A549 (cell line): ENCODE measurements around the gene AP5B1. TPM values are rescaled to one million over a fixed set of nuclear protein-coding genes. Genes with fewer than 3 reads are reported as not detected.

ENCODE experiments used
- ATAC-seq, 2 experiments: fragments of 200-7000 bp in 1 of 2; fragments of >200 bp in 1 of 2; cut with Nextera tagmentation in 1 of 2; cut with Tn5 transposase in 1 of 2; 3 replicates each; pipeline versions ENCODE4 v1.8.0 to v1.9.1; 2018 to 2020; ENCODE audit warnings: mild to moderate bottlenecking in 1 of 2, moderate library complexity in 1 of 2
- CTCF ChIA-PET: fragments of 300-600 bp; sonication (Branson Sonifier 250); formaldehyde crosslinking; extraction: SDS; loops from one replicate; lab custom pipeline; 2021; ENCODE audit warnings: antibody characterized with exemption, inconsistent platforms; lab: Yijun Ruan, JAX
- POLR2A ChIA-PET: fragments of 350-600 bp; formaldehyde crosslinking; extraction: SDS; loops from one replicate; lab custom pipeline; 2021; ENCODE audit warnings: antibody characterized with exemption, inconsistent platforms; lab: Yijun Ruan, JAX
- DNase-seq, 2 experiments: peaks; one replicate each; pipeline versions ENCODE4 v3.0.0 to v3.0.0-alpha.2; 2011 to 2016; ENCODE audit warnings: low read depth in 1 of 2, low spot score in 1 of 2
- FAIRE-seq: peaks from 2 replicates; lab custom pipeline; 2011; peaks lifted over from hg19 to GRCh38; lab: Jason Lieb, UNC
- H3K27ac ChIP-seq, 2 experiments: fragments of >200 bp; sonication (Bioruptor Twin); formaldehyde crosslinking; 3 replicates each; pipeline ENCODE4 v1.5.1; 2016 to 2017
- H3K4me1 ChIP-seq: fragments of >200 bp; sonication (Bioruptor Twin); formaldehyde crosslinking; 3 replicates; pipeline ENCODE4 v1.6.1; 2016
- H3K4me2 ChIP-seq: fragments of >200 bp; sonication (Bioruptor Twin); formaldehyde crosslinking; 3 replicates; pipeline ENCODE4 v1.6.1; 2016
- H3K4me3 ChIP-seq: fragments of >200 bp; sonication (Bioruptor Twin); formaldehyde crosslinking; 3 replicates; pipeline ENCODE4 v1.5.1; 2016
- H3K9me3 ChIP-seq: fragments of >200 bp; sonication (Bioruptor Twin); formaldehyde crosslinking; 3 replicates; pipeline ENCODE4 v1.6.1; 2016
- ATOH8 ChIP-seq: fragments of 250-450 bp; sonication (Bioruptor Pico); IDR thresholded peaks from 2 replicates; pipeline ENCODE4 v1.5.0; 2020; ENCODE audit warnings: low read depth, mild to moderate bottlenecking, moderate library complexity
- CBX2 ChIP-seq: fragments of 200-600 bp; sonication (generic); IDR thresholded peaks from 2 replicates; pipeline ENCODE4 v1.6.1; 2016; ENCODE audit warnings: low read depth, mild to moderate bottlenecking, borderline replicate concordance
- CBX8 ChIP-seq: fragments of 200-600 bp; sonication (generic); IDR thresholded peaks from 2 replicates; pipeline ENCODE4 v1.6.1; 2016
- CEBPB ChIP-seq, 2 experiments: fragments of >200 bp in 1 of 2; sonication (Bioruptor Twin) in 1 of 2; formaldehyde crosslinking in 1 of 2; IDR thresholded peaks; 2 replicates each; pipeline ENCODE4 v1.6.1; 2012 to 2016
- CHD2 ChIP-seq: fragments of 150-350 bp; IDR thresholded peaks from 2 replicates; pipeline ENCODE4 v1.6.1; 2014; ENCODE audit warnings: low read length; ENCODE audit not compliant: partially characterized antibody
- CHD4 ChIP-seq: fragments of 200-600 bp; sonication (generic); IDR thresholded peaks from 2 replicates; pipeline ENCODE4 v1.6.1; 2016; ENCODE audit warnings: antibody characterized with exemption, mild to moderate bottlenecking, borderline replicate concordance
- CTCF ChIP-seq: fragments of >200 bp; sonication (Bioruptor Twin); formaldehyde crosslinking; IDR thresholded peaks from 3 replicates; pipeline ENCODE4 v1.5.1; 2016
- ELK1 ChIP-seq: fragments of 150-350 bp; IDR thresholded peaks from 2 replicates; pipeline ENCODE4 v1.6.1; 2014; ENCODE audit warnings: low read depth, mild to moderate bottlenecking, low read length
- FOSB ChIP-seq: fragments of 250-450 bp; sonication (Bioruptor Pico); IDR thresholded peaks from 2 replicates; pipeline ENCODE4 v1.5.0; 2020; ENCODE audit warnings: mild to moderate bottlenecking, moderate library complexity
- FOSL2 ChIP-seq, 2 experiments: fragments of 450-650 bp in 1 of 2; fragments of >200 bp in 1 of 2; sonication (Bioruptor Twin) in 1 of 2; formaldehyde crosslinking; IDR thresholded peaks; 2 replicates each; pipeline versions ENCODE4 v1.5.0 to v1.6.1; 2016 to 2020; ENCODE audit warnings: mild to moderate bottlenecking in 1 of 2, moderate library complexity in 1 of 2
- HDAC2 ChIP-seq: fragments of 200-600 bp; sonication (generic); IDR thresholded peaks from 2 replicates; pipeline ENCODE4 v1.6.1; 2016
- HOXA7 ChIP-seq: fragments of 250-450 bp; sonication (Bioruptor Pico); IDR thresholded peaks from 2 replicates; pipeline ENCODE4 v1.5.0; 2020; ENCODE audit warnings: mild to moderate bottlenecking, moderate library complexity
- JUN ChIP-seq, 2 experiments: fragments of >200 bp; sonication (Bioruptor Twin); formaldehyde crosslinking; IDR thresholded peaks; 2 replicates in 1 of 2; 3 replicates in 1 of 2; pipeline ENCODE4 v1.6.1; 2016 to 2017
- KDM5A ChIP-seq: fragments of 200-600 bp; sonication (generic); IDR thresholded peaks from 2 replicates; pipeline ENCODE4 v1.6.1; 2016; ENCODE audit warnings: antibody characterized with exemption, mild to moderate bottlenecking
- MAFK ChIP-seq: fragments of 450-650 bp; IDR thresholded peaks from 2 replicates; pipeline ENCODE4 v1.6.1; 2014; ENCODE audit not compliant: partially characterized antibody
- MAX ChIP-seq: IDR thresholded peaks from 2 replicates; pipeline ENCODE4 v1.6.1; 2012
- NFE2L2 ChIP-seq: fragments of 150-350 bp; conservative IDR thresholded peaks from 2 replicates; pipeline ENCODE4 v1.6.1; 2014; ENCODE audit warnings: low read length
- NPAS2 ChIP-seq: fragments of 250-450 bp; sonication (Bioruptor Pico); IDR thresholded peaks from 2 replicates; pipeline ENCODE4 v1.8.0; 2022; ENCODE audit warnings: mild to moderate bottlenecking, moderate library complexity, borderline replicate concordance
- POLR2A ChIP-seq: IDR thresholded peaks from 2 replicates; pipeline ENCODE4 v1.6.1; 2012; ENCODE audit warnings: mild to moderate bottlenecking, low read length
- POLR2AphosphoS2 ChIP-seq: conservative IDR thresholded peaks from 2 replicates; pipeline ENCODE4 v1.6.1; 2012; ENCODE audit warnings: low read length, improper control_type of control experiment, inconsistent platforms
- RAD21 ChIP-seq, 2 experiments: fragments of >200 bp in 1 of 2; sonication (Bioruptor Twin) in 1 of 2; formaldehyde crosslinking in 1 of 2; IDR thresholded peaks in 1 of 2; conservative IDR thresholded peaks in 1 of 2; 2 replicates in 1 of 2; 3 replicates in 1 of 2; pipeline ENCODE4 v1.6.1; 2012 to 2018; ENCODE audit warnings: inconsistent platforms in 1 of 2
- RCOR1 ChIP-seq: fragments of 150-350 bp; IDR thresholded peaks from 2 replicates; pipeline ENCODE4 v1.6.1; 2014; ENCODE audit warnings: antibody characterized with exemption, low read length, low read depth
- SMC3 ChIP-seq: fragments of >200 bp; sonication (Bioruptor Twin); formaldehyde crosslinking; IDR thresholded peaks from 3 replicates; pipeline ENCODE4 v1.6.1; 2018; ENCODE audit warnings: inconsistent platforms
- SREBF2 ChIP-seq: fragments of 450-650 bp; IDR thresholded peaks from 2 replicates; pipeline ENCODE4 v1.6.1; 2014; ENCODE audit warnings: mild to moderate bottlenecking, moderate library complexity
- WGBS: methylation state at CpG from one replicate; pipeline ENCODE4 v1.1.6; 2017; ENCODE audit errors: missing lambda C conversion rate; 5-methylcytosine and 5-hydroxymethylcytosine counted together
- polyA plus RNA-seq, 4 experiments: library from polyadenylated mRNA; depleted of rRNA in 3 of 4; stranded (reverse); fragments of >200 nt; fragmentation: RNase III in 1 of 4; extraction: RNeasy Plus Mini Kit Qiagen cat#74134 plus additional on column Dnase treatment in 1 of 4; gene quantifications; 2 replicates in 3 of 4; 3 replicates in 1 of 4; pipeline ENCODE4 v1.2.3, GENCODE V29; 2011 to 2017
- TF ChIP-seq, protein P1 (sequence below): IDR thresholded peaks from 2 replicates; pipeline ENCODE4 v1.6.1; 2012
- TF ChIP-seq, protein P2 (sequence below): fragments of >200 bp; sonication (Bioruptor Twin); formaldehyde crosslinking; IDR thresholded peaks from 3 replicates; pipeline ENCODE4 v1.6.1; 2016
- TF ChIP-seq, protein P3 (sequence below): fragments of 450-650 bp; IDR thresholded peaks from 2 replicates; pipeline ENCODE4 v1.6.1; 2014; ENCODE audit warnings: antibody characterized with exemption

AP5B1 gene
- polyA plus RNA-seq, 2 of the 4 experiments (the other 2 are of a cell fraction): 5.2 to 10.2 TPM

- CTCF ChIA-PET: interaction anchor here (0.5 to 14.1 kb wide), 54 partner anchors 10 to 459 kb away, joined by 3 to 222 read pairs (median 4); partner anchors contain the start of genes AP5B1, FIBP, KAT5 and MUS81
- DNase-seq: peak; percentile 81 to 88
- TF ChIP-seq RAD21 (conservative IDR thresholded peaks at IDR 0.05 in 1 of 2, IDR thresholded peaks at IDR 0.05 in 1 of 2): peak; percentile 87 to 99
- no peak for TF ChIP-seq FOSL2 (IDR thresholded peaks at IDR 0.05)
- TF ChIP-seq FOSL2 (CRISPR knock-in tag; IDR thresholded peaks at IDR 0.05): 0 out of 2 replicates have a peak, but pooled peaks have one; percentile 4
- no peak for TF ChIP-seq CBX2
- TF ChIP-seq, protein P1, sequence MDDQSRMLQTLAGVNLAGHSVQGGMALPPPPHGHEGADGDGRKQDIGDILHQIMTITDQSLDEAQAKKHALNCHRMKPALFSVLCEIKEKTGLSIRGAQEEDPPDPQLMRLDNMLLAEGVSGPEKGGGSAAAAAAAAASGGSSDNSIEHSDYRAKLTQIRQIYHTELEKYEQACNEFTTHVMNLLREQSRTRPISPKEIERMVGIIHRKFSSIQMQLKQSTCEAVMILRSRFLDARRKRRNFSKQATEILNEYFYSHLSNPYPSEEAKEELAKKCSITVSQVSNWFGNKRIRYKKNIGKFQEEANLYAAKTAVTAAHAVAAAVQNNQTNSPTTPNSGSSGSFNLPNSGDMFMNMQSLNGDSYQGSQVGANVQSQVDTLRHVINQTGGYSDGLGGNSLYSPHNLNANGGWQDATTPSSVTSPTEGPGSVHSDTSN: 0 out of 2 replicates have a peak, but pooled peaks have one; percentile 8
- TF ChIP-seq CTCF: peak; percentile 100
- TF ChIP-seq HOXA7 (CRISPR knock-in tag): no peak
- TF ChIP-seq CBX8: no peak
- 0 out of 2 replicates have a peak, but pooled peaks have one; percentile 31 for TF ChIP-seq RCOR1
- TF ChIP-seq MAX: peak; percentile 68
- no peak for TF ChIP-seq FOSB (CRISPR knock-in tag)
- no peak for TF ChIP-seq NPAS2
- no peak for TF ChIP-seq MAFK
- TF ChIP-seq, protein P2, sequence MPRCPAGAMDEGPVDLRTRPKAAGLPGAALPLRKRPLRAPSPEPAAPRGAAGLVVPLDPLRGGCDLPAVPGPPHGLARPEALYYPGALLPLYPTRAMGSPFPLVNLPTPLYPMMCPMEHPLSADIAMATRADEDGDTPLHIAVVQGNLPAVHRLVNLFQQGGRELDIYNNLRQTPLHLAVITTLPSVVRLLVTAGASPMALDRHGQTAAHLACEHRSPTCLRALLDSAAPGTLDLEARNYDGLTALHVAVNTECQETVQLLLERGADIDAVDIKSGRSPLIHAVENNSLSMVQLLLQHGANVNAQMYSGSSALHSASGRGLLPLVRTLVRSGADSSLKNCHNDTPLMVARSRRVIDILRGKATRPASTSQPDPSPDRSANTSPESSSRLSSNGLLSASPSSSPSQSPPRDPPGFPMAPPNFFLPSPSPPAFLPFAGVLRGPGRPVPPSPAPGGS: 0 out of 3 replicates have a peak, but pooled peaks have one; percentile 33
- peak; percentile 29; the same call in 1 of the 2 replicates for TF ChIP-seq HDAC2
- TF ChIP-seq CHD2: no peak
- no peak for TF ChIP-seq POLR2AphosphoS2
- TF ChIP-seq JUN (IDR thresholded peaks at IDR 0.05): peak in 1 of 2 experiments; percentile 80; a peak in 3 of 5 replicates
- peak; percentile 50 for TF ChIP-seq POLR2A
- TF ChIP-seq SREBF2: no peak
- TF ChIP-seq CEBPB (IDR thresholded peaks at IDR 0.05): no peak
- no peak for TF ChIP-seq KDM5A
- TF ChIP-seq, protein P3, sequence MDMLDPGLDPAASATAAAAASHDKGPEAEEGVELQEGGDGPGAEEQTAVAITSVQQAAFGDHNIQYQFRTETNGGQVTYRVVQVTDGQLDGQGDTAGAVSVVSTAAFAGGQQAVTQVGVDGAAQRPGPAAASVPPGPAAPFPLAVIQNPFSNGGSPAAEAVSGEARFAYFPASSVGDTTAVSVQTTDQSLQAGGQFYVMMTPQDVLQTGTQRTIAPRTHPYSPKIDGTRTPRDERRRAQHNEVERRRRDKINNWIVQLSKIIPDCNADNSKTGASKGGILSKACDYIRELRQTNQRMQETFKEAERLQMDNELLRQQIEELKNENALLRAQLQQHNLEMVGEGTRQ: no peak
- TF ChIP-seq CHD4: peak; percentile 60; the same call in 1 of the 2 replicates
- TF ChIP-seq ELK1: no peak
- peak; percentile 98 for TF ChIP-seq SMC3
- no peak for TF ChIP-seq ATOH8 (CRISPR knock-in tag)
- no peak for TF ChIP-seq NFE2L2
Observed at GRCh38 chr11:65817835-65818680, 37.3 kb upstream of the AP5B1 start.

More at GRCh38 chr11:65817835-65818680, 37.3 kb upstream of the AP5B1 start:
- Histone ChIP-seq H3K4me2 (peak overlapping the region; percentile 79), H3K4me3 (peak overlapping the region; percentile 57), H3K27ac (peak overlapping the region; percentile 82 to 89), H3K9me3 (no peaks in the 10 kb centered on the region), H3K4me1 (peaks cover 6% of the 10 kb centered on the region; the same call in 1 of the 3 replicates)
- ATAC-seq (peak; percentile 91 to 93), FAIRE-seq (no peak)
- WGBS: 7% methylated on average over 48 of the region's 74 CpGs
- POLR2A ChIA-PET: interaction anchor here (0.5 to 1.8 kb wide), 6 partner anchors 35 to 106 kb away, joined by 3 to 18 read pairs (median 4); partner anchors contain the start of genes CFL1, KAT5 and RNASEH2C
